GM18951 (cell line): ENCODE data around the gene EPHA2.

Experiments used
- POLR2A ChIP-seq: IDR thresholded peaks from 4 replicates; pipeline ENCODE4 v1.6.1; 2011; ENCODE audit warnings: mild to moderate bottlenecking; ENCODE audit not compliant: insufficient read length, insufficient read depth; ENCODE audit errors: extremely low read depth
- in situ Hi-C: fragments of 300-500 bp; cut with MboI; formaldehyde crosslinking; loops from one replicate; pipeline ENCODE4 v1.12.0; 2022; ENCODE audit warnings: low sequenced_read_pairs, mixed read lengths, inconsistent platforms; ENCODE audit not compliant: unreplicated experiment

The EPHA2 gene

DNA sequence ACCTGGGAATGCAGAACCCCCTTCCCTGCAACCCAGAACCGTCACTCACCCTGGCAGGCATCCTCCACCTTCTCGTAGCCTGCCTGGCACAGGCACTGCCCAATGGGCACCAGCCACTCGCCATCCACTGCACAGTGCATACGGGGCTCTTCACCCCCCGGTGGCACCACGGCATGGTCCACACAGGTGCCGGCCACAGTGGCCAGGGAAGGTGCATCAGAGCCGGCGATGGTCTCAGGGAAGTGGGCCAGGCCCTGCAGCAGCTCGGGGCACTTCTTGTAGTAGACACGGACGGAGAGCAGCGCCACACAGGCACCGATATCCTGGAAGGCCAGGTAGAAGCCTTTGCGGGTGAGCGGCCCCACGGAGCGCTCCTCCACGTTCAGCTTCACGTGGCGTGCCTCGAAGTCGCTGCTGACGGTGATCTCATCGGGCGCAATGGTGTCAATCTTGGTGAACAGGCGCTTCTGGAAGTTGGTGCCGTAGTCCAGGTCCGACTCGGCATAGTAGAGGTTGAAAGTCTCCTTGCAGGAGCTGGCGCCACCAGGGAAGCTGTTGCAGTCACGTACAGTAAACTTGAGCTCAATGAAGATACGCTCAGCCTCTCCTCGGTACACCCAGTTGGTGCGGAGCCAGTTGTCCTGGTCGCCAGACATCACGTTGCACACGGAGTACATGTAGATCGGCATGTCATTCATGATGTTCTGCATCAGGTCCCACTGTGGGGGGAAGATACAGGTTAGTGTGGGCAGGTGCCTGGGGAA is 7.4 kb downstream of the EPHA2 start:
- in situ Hi-C loops = no loop called here
- no peak for TF ChIP-seq POLR2A

DNA sequence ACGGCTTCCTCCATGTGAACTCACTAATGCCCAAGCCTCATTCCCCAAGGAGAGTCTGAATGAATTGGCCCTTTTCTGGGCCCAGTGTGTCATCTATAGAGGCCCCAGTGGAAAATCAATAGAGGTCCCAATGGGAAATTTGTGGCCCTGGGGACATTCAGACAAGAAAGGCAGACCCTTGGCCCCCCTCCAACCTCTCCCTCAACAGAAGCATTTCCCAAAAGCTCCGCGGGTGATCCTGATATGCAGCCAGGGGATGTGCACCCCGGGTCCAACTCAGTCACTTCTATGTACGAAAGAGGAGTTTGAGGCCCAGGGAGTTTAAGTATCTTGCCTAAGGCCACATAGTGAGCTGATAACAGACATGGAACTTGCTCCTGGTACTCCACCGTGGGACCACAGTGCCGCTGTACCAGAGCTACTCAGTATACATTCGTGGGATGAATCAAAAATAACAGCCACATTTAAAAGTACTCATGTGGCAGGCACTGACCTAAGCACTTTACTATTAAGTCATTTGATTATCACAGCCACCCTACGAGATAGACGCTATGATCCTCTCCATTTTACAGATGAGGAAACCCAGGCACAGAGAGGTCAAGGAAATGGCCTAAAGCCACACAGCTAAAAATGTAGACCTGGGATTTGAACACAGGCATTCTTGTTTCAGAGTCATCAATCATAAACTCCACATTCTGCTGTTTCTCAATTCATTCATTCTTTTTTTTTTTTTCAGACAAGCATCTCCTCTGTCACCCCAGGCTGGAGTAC is 8.5 kb downstream of the EPHA2 start:
- in situ Hi-C loops = no loop called here
- TF ChIP-seq POLR2A = no peak

DNA sequence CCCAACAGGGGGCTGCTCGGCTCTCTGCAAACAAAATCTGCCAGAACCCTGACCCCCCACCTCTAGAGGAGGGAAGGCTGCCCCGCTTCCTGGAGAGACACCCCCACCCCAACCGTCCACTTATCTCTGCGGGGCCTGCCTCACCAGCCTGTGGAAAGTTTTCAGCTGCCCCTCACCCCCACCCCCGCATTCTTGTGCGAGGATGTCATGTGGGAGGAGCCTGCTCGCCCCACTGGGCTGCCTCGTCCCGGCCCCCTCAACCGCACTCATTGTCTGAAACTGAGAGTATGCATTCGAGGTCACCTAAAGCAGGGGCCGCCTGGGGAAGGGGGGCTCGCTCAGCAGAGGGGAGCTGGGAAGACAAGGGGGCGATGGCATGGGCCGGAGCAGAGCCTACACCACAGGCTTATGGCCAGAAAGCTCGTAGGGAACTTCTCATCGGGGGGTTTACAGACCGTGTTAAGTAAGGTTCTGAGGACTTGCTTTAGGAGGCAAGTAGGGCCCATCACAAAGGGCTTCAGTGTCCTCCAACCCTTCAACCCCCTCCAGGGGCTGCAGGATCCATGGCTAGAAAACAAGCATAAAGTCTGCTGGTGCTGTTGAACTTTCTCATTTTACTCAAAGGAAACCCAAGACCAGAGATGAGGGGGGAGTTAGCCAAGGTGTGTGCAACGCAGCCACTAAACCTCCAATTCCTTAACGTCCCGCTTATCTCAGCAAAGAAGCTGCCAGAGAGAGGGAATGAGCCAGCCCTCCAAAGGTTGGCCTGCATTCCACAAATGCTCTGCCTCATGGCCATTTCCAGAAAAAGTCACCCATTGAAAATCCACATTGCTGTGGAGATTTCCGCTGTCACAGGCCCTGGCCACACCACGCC is 9.4 kb downstream of the EPHA2 start:
- in situ Hi-C loops = no loop called here
- TF ChIP-seq POLR2A = no peak

DNA sequence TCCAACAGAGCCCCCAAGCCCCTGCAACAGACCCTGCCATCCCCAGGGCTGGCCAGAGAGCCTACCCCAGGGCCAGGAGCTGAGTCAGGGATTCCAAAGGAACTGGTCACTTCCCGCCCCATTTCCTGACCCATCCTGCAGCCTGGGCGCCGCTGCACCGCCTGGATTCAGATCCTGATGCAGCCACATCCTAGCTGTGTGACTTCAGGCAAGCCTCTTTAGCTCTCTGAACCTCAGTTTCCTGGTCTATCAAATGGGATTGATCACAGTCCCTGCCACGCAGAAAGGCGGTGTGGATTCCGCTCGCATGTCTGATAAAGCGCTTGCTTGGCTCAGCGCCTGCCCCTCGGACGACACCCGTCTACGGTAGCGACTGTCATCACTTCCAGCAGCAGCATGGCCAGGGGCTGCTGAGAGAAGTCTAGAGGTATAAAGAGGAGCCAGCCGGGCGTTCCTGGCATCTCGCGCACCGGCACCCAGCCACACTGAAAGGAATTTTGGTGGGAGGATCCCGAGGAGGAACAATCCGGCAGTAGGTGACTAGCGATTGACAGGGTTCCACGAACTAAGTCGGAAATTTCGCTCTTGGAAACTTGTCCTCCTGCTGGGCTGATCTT is 10.1 kb downstream of the EPHA2 start:
- in situ Hi-C loops = no loop called here
- no peak for TF ChIP-seq POLR2A

DNA sequence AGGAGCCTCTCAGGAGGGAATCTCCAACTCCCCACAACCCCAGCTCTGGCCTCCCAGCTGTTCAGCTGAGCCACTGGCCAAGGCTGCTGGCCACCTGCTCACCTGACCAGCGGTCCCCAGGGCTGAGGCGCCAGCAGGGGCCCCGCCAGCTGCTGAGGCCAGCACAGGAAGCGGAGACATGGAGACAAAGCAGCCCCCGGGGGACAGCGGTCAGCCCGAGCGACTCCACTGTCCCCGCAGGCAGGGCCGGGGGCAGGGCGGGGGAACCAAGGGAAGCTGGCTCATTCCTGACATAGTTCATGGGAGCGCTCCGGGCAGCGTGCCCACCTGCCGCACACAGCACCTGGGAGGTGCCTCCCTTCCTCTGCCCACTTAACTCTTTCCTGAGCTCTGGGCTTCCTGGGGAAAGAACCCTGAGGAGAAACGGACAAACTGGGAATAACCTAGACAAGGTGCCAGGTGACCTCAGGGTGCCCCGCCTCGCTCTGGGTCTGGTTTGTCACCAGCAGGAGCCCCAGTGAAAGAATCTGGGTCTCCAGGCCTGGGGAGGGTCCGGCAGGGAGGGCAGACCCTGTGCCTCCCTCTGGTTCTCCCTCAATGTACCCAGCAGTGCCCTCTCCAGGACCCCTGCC is 10.7 kb downstream of the EPHA2 start:
- in situ Hi-C loops = no loop called here
- TF ChIP-seq POLR2A = no peak

DNA sequence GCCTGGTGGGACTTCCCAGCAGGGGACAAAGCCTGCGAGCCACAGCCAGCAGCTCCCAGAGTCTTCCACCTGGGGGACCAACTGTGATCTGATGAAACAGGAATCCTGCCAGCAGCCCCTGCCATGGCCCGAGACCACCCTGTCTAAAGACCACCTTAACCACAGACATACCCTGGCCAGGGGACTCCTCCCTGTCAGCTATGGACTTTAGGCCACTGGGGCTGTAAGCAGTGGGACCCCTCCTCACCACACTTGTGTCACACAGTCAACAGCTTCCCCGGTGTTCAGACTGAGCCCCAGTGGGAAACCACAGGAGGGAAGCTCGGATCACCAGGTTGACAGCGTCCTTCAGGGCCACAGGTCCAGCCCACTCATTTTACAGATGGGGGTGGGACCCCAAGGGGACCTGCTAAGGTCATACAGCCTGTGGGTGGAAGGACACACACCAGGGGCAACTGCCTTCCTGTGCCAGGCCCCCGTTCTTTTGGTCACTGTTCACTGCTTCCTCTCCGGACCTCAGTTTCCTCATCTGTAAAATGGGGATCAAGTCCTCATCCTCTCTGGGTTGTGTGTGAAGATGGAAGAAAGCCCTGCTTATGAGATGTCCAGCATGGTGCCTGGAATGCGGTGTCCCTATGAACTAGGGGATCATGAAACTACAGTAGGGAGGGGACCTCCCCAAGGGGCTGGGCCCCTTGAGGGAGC is 11.4 kb downstream of the EPHA2 start:
- TF ChIP-seq POLR2A = no peak
- in situ Hi-C loops = no loop called here

DNA sequence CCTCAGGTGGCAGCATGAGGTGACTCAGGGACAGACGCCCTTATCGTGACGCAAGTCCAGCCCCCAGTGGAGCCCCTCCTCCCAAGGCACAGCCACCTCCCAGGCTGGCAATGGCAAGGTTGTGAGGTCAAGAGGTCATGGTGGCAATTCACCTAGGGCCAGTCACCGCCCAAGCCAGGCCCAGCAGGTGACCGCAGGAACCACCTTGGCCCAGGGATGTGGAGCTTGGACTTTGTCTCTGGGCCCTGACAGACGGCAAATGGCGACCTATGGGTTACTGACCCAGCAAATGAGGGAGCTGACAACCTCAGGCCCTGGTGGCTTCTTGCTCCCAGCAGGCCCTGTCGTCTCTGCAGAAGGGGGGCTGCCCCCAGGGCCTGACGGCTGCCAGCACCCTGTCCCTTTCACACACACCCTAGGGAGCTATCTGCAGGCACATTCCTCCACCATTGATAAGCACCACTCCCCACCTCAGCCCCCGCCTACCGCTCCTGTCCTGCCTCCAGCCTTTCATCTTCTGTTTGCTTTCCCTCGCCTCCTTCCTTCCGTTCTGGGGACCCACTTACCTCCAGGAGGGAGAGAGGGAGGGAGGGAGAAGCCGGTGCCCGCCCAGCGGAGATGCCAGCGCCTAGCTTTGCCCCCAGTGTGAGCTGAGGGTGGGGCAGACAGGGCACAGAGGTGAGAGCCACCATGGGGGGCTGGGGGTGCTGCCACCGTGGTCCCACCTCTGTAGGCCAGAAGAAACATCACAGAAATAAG is 12.1 kb downstream of the EPHA2 start:
- in situ Hi-C loops = no loop called here
- no peak for TF ChIP-seq POLR2A

DNA sequence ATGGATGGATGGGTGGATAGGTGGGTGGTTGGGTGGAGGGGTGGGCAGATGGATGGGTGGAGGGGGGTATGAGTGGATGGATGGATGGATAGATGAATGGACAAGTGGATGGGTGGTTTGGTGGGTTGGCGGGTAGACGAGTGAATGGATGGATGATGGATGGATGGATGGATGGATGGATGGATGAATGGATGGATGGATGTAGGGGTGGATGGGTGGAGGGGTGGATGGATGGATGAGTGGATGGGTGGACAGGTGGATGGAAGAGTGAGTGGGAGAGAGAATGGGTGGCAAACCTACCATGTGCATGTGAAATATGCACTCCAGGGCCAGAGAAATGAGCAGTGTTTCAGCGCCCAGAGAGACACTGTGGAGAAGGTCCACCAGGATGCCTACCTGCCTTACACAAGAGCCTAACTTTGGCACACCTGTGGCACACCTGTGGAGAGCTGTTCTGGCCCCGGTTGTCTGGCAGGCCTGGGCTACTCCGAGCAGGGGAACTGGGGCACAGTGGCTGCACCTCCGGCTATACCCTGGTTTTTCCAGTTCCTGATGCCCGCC is 12.8 kb downstream of the EPHA2 start:
- in situ Hi-C loops = no loop called here
- TF ChIP-seq POLR2A = no peak

DNA sequence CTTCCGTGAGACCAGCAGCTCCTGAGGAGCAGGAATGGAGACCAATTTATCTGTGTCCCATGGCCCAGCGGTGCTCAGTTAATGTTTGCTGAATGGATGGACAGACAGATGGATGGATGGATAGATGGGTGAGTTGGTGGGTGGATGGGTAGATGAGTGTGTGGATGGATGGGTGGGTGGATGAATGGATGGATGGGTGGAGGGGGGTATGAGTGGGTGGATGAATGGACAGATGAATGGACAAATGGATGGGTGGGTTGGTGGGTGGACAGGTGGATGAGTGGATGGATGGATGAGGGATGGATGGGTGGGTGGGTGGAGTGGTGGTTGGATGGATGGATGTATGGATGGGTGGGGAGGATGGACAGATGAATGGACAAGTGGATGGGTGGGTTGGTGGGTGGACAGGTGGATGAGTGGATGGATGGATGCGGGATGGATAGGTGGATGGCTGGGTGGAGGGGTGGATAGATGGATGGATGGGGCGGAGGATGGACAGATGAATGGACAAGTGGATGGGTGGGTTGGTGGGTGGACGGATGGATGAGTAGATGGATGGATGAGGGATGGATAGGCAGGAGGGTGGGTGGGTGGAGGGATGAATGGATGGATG is 13.4 kb downstream of the EPHA2 start:
- in situ Hi-C loops = no loop called here
- TF ChIP-seq POLR2A = no peak

DNA sequence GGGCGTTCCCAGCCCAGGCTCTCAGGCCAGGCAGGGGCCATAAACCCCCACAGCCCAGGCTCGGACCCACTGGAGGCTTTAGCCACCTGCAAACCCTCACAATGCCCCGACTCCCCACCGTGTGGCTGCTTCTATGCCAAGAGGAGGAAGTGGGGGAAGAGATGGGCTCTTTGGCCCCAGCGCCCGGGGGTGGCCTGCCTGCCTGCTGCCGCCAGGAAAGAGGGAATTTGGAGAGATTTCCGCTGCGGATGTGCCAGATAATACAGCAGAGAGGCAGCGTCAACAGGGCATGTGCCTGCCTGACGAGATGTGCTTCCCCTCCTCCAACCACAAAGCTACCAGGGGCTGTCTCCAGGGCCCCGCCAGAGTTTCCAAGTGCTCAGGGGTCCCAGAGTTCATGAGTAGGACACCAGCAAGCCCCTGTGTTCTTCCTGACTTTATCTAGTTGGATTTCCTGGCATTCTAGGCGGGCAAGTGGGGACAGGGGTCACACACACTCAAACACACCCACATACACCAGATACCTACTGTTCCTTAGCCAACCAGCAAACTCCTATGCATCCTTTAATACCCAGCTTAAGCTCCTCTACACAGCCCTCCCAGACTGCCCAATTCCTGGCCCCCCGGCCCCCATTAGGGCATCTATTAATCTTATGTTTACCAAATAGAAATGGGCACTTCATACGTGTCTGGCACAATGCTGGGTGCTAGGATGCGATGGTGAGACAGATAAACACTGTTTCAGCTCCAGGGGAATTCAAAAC is 14.1 kb downstream of the EPHA2 start:
- in situ Hi-C loops = no loop called here
- TF ChIP-seq POLR2A = no peak
